HG02970 (cell line): ENCODE data around the gene BCKDK.
"Not testable (repeated sequence)": the region's sequence is repeated elsewhere in the genome, so short reads cannot be mapped to it uniquely, and the experiment has no call there.

ENCODE experiments used
- ATAC-seq: cut with Tn5 transposase; IDR thresholded peaks from one replicate; pipeline ENCODE4 v1.9.1; 2021; ENCODE audit warnings: mild to moderate bottlenecking, moderate library complexity, moderate number of reproducible peaks; ENCODE audit not compliant: unreplicated experiment, low FRiP score

The BCKDK gene

GRCh38 chr16:31136822-31137499 is 28.8 kb downstream of the BCKDK start:
- ATAC-seq = not testable (repeated sequence)

GRCh38 chr16:31138621-31139578 is 30.7 kb downstream of the BCKDK start:
- ATAC-seq = no peak

GRCh38 chr16:31141071-31141469 is 32.9 kb downstream of the BCKDK start:
- ATAC-seq = not testable (repeated sequence)

GRCh38 chr16:31141489-31142108 is 33.4 kb downstream of the BCKDK start:
- ATAC-seq = no peak

- peak; percentile 89 for ATAC-seq
These were observed 34.2 kb downstream of the BCKDK start for GRCh38 chr16:31142109-31143010.

- ATAC-seq = no peak
These were observed 35.0 kb downstream of the BCKDK start for GRCh38 chr16:31143011-31143693.

- ATAC-seq = no peak
These were observed 35.5 kb downstream of the BCKDK start for GRCh38 chr16:31143694-31144148.

GRCh38 chr16:31144418-31144817 is 36.2 kb downstream of the BCKDK start:
- not testable (repeated sequence) for ATAC-seq

- ATAC-seq = no peak
These were observed 37.3 kb downstream of the BCKDK start for GRCh38 chr16:31145398-31145990.

- no peak for ATAC-seq
These were observed 39.4 kb downstream of the BCKDK start for GRCh38 chr16:31147574-31147973.

- no peak for ATAC-seq
These were observed 40.1 kb downstream of the BCKDK start for GRCh38 chr16:31148281-31148728.

- no peak for ATAC-seq
These were observed 40.7 kb downstream of the BCKDK start for GRCh38 chr16:31148896-31149295.

- no peak for ATAC-seq
These were observed 41.1 kb downstream of the BCKDK start for GRCh38 chr16:31149332-31149731.

- ATAC-seq = no peak
These were observed 42.0 kb downstream of the BCKDK start, which contains the start of gene PRSS36 for GRCh38 chr16:31149894-31150890. Gene PRSS36 (minus strand): TSS chr16:31150066. CDS start chr16:31150035, 31 bp downstream.

GRCh38 chr16:31150976-31151375 is 42.8 kb downstream of the BCKDK start:
- not testable (repeated sequence) for ATAC-seq

GRCh38 chr16:31157136-31157535 is 49.0 kb downstream of the BCKDK start:
- no peak for ATAC-seq
